ENCODE data around the gene DUSP12. TPM values are rescaled to one million over a fixed set of nuclear protein-coding genes. Genes with fewer than 3 reads are reported as not detected.

Gene DUSP12
- total and polyA plus RNA-seq, 4 donors, result 7.9 to 18.2 (median 12.5) TPM

DNA sequence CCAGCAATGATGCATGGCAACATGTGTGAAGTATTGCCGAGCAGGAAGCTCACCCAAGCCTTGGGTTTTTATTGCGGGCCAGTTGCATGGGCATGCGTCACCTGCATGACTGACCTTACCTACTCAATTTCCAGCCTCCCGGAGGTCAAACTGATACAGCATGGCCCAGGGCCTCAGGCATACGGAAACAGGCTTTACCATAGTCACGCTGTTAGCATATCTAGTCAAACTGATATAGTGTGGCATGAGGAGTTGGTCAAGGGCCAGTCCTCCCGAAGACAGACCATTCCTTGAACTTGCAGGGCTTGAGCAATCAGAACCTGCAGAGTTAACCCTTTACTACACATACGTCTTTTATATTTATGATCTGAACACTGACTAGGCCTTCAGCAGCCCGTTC is 6.4 kb upstream of the DUSP12 start:
- H3K36me3 ChIP-seq (ENCODE audit: control insufficient read depth in 4 of 4, insufficient read depth in 3 of 4, low read depth in 1 of 4, low read length in 3 of 4), result no peaks in the 10 kb centered on the region
- no peaks in the 10 kb centered on the region for H3K9me3 ChIP-seq (ENCODE audit: control insufficient read depth in 4 of 4, low read length in 3 of 4)
- WGBS, result 85% methylated on average over 9 of the region's 9 CpGs
- no peak overlapping the region for H3K4me3 ChIP-seq (ENCODE audit: low read depth in 1 of 3, low read length in 3 of 3)
- no peak overlapping the region for H3K9ac ChIP-seq (ENCODE audit: low read depth in 1 of 2, low read length in 2 of 2)
- TF ChIP-seq, protein P1, sequence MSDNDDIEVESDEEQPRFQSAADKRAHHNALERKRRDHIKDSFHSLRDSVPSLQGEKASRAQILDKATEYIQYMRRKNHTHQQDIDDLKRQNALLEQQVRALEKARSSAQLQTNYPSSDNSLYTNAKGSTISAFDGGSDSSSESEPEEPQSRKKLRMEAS (IDR thresholded peaks at IDR 0.05), result no peak
- no peak for TF ChIP-seq HNF4A (conservative IDR thresholded peaks at IDR 0.05)
- no peak for TF ChIP-seq HNF4G (IDR thresholded peaks at IDR 0.05)
- no peak for TF ChIP-seq RAD21 (IDR thresholded peaks at IDR 0.05)
- TF ChIP-seq TAF1 (conservative IDR thresholded peaks at IDR 0.05), result no peak
- TF ChIP-seq YY1 (IDR thresholded peaks at IDR 0.05), result no peak
- TF ChIP-seq SP1 (IDR thresholded peaks at IDR 0.05), result no peak
- no peak for TF ChIP-seq RXRA (IDR thresholded peaks at IDR 0.05)
- no peak for TF ChIP-seq FOXA1 (IDR thresholded peaks at IDR 0.05)
- TF ChIP-seq NR2F2 (IDR thresholded peaks at IDR 0.05), result no peak
- TF ChIP-seq JUND (IDR thresholded peaks at IDR 0.05), result no peak
- TF ChIP-seq, protein P2, sequence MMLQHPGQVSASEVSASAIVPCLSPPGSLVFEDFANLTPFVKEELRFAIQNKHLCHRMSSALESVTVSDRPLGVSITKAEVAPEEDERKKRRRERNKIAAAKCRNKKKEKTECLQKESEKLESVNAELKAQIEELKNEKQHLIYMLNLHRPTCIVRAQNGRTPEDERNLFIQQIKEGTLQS (IDR thresholded peaks at IDR 0.05), result no peak
- TF ChIP-seq EGR1 (IDR thresholded peaks at IDR 0.05; ENCODE audit: low read depth in 2 of 2), result no peak
- TF ChIP-seq FOXA2 (IDR thresholded peaks at IDR 0.05), result no peak
- TF ChIP-seq, protein P3, sequence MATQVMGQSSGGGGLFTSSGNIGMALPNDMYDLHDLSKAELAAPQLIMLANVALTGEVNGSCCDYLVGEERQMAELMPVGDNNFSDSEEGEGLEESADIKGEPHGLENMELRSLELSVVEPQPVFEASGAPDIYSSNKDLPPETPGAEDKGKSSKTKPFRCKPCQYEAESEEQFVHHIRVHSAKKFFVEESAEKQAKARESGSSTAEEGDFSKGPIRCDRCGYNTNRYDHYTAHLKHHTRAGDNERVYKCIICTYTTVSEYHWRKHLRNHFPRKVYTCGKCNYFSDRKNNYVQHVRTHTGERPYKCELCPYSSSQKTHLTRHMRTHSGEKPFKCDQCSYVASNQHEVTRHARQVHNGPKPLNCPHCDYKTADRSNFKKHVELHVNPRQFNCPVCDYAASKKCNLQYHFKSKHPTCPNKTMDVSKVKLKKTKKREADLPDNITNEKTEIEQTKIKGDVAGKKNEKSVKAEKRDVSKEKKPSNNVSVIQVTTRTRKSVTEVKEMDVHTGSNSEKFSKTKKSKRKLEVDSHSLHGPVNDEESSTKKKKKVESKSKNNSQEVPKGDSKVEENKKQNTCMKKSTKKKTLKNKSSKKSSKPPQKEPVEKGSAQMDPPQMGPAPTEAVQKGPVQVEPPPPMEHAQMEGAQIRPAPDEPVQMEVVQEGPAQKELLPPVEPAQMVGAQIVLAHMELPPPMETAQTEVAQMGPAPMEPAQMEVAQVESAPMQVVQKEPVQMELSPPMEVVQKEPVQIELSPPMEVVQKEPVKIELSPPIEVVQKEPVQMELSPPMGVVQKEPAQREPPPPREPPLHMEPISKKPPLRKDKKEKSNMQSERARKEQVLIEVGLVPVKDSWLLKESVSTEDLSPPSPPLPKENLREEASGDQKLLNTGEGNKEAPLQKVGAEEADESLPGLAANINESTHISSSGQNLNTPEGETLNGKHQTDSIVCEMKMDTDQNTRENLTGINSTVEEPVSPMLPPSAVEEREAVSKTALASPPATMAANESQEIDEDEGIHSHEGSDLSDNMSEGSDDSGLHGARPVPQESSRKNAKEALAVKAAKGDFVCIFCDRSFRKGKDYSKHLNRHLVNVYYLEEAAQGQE (IDR thresholded peaks at IDR 0.05), result no peak
- TF ChIP-seq, protein P4, sequence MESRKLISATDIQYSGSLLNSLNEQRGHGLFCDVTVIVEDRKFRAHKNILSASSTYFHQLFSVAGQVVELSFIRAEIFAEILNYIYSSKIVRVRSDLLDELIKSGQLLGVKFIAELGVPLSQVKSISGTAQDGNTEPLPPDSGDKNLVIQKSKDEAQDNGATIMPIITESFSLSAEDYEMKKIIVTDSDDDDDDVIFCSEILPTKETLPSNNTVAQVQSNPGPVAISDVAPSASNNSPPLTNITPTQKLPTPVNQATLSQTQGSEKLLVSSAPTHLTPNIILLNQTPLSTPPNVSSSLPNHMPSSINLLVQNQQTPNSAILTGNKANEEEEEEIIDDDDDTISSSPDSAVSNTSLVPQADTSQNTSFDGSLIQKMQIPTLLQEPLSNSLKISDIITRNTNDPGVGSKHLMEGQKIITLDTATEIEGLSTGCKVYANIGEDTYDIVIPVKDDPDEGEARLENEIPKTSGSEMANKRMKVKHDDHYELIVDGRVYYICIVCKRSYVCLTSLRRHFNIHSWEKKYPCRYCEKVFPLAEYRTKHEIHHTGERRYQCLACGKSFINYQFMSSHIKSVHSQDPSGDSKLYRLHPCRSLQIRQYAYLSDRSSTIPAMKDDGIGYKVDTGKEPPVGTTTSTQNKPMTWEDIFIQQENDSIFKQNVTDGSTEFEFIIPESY (IDR thresholded peaks at IDR 0.05), result no peak
- TF ChIP-seq GABPA (IDR thresholded peaks at IDR 0.05 in 1 of 2, conservative IDR thresholded peaks at IDR 0.05 in 1 of 2), result no peak
- TF ChIP-seq, protein P5, sequence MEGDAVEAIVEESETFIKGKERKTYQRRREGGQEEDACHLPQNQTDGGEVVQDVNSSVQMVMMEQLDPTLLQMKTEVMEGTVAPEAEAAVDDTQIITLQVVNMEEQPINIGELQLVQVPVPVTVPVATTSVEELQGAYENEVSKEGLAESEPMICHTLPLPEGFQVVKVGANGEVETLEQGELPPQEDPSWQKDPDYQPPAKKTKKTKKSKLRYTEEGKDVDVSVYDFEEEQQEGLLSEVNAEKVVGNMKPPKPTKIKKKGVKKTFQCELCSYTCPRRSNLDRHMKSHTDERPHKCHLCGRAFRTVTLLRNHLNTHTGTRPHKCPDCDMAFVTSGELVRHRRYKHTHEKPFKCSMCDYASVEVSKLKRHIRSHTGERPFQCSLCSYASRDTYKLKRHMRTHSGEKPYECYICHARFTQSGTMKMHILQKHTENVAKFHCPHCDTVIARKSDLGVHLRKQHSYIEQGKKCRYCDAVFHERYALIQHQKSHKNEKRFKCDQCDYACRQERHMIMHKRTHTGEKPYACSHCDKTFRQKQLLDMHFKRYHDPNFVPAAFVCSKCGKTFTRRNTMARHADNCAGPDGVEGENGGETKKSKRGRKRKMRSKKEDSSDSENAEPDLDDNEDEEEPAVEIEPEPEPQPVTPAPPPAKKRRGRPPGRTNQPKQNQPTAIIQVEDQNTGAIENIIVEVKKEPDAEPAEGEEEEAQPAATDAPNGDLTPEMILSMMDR (IDR thresholded peaks at IDR 0.05; ENCODE audit: low read depth, low read length, missing input control), result no peak
- DNase-seq (ENCODE audit: low spot score), result no peak
- H3K4me1 ChIP-seq (ENCODE audit: control insufficient read depth in 4 of 4, insufficient read depth in 4 of 4, low read length in 3 of 4), result no peaks in the 10 kb centered on the region
- no peak overlapping the region for H3K27ac ChIP-seq (ENCODE audit: low read depth in 1 of 2, low read length in 2 of 2)
- no peaks in the 10 kb centered on the region for H3K27me3 ChIP-seq (ENCODE audit: control insufficient read depth in 4 of 4, insufficient read depth in 4 of 4, low read length in 3 of 4)
